Measurements from ENCODE around the gene FITM1.
"Not testable (repeated sequence)": the region's sequence is repeated elsewhere in the genome, so short reads cannot be mapped to it uniquely, and the experiment has no call there.

Gene FITM1

GRCh38 chr14:24098229-24098926 is 32.1 kb upstream of the FITM1 start:
- no peak for DNase-seq (ENCODE audit: low spot score)

- no peak for DNase-seq (ENCODE audit: low spot score)
These were observed 31.3 kb upstream of the FITM1 start for GRCh38 chr14:24098927-24099813.

GRCh38 chr14:24100197-24100981 is 30.1 kb upstream of the FITM1 start:
- no peak for DNase-seq (ENCODE audit: low spot score)

GRCh38 chr14:24100982-24101494 is 29.4 kb upstream of the FITM1 start:
- no peak for DNase-seq (ENCODE audit: low spot score)

GRCh38 chr14:24102357-24103048 is 28.0 kb upstream of the FITM1 start:
- DNase-seq (ENCODE audit: low spot score): no peak

GRCh38 chr14:24103451-24103850 is 27.0 kb upstream of the FITM1 start:
- DNase-seq (ENCODE audit: low spot score): no peak

GRCh38 chr14:24105609-24106239 is 24.7 kb upstream of the FITM1 start:
- DNase-seq (ENCODE audit: low spot score): not testable (repeated sequence)

- no peak for DNase-seq (ENCODE audit: low spot score)
These were observed 23.7 kb upstream of the FITM1 start for GRCh38 chr14:24106672-24107271.

- DNase-seq (ENCODE audit: low spot score): no peak
These were observed 22.1 kb upstream of the FITM1 start for GRCh38 chr14:24108336-24108874.

GRCh38 chr14:24110060-24110459 is 20.4 kb upstream of the FITM1 start:
- DNase-seq (ENCODE audit: low spot score): no peak

- no peak for DNase-seq (ENCODE audit: low spot score)
These were observed 19.9 kb upstream of the FITM1 start for GRCh38 chr14:24110523-24110922.

- DNase-seq (ENCODE audit: low spot score): no peak
These were observed 17.1 kb upstream of the FITM1 start for GRCh38 chr14:24113379-24113800.

- DNase-seq (ENCODE audit: low spot score): peak; percentile 89
These were observed 16.5 kb upstream of the FITM1 start for GRCh38 chr14:24113801-24114531.

- peak; percentile 100 for DNase-seq (ENCODE audit: low spot score)
These were observed 15.7 kb upstream of the FITM1 start, which contains the start of the genes DCAF11 and NRL for GRCh38 chr14:24114532-24115421. Gene DCAF11, plus strand, starts transcription at chr14:24114777. Its CDS starts 818 bp downstream, at chr14:24115595. Gene NRL, minus strand, starts transcription at chr14:24114949. Its CDS starts 32,101 bp downstream, at chr14:24082848.

- DNase-seq (ENCODE audit: low spot score): no peak
These were observed 14.9 kb upstream of the FITM1 start for GRCh38 chr14:24115422-24116127.

- no peak for DNase-seq (ENCODE audit: low spot score)
These were observed 14.2 kb upstream of the FITM1 start for GRCh38 chr14:24116128-24116814.

- no peak for DNase-seq (ENCODE audit: low spot score)
These were observed 13.3 kb upstream of the FITM1 start for GRCh38 chr14:24117179-24117578.
